Measurements from ENCODE around the gene GALNT9.
"Not testable (repeated sequence)": the region's sequence is repeated elsewhere in the genome, so short reads cannot be mapped to it uniquely, and the experiment has no call there.

DNA sequence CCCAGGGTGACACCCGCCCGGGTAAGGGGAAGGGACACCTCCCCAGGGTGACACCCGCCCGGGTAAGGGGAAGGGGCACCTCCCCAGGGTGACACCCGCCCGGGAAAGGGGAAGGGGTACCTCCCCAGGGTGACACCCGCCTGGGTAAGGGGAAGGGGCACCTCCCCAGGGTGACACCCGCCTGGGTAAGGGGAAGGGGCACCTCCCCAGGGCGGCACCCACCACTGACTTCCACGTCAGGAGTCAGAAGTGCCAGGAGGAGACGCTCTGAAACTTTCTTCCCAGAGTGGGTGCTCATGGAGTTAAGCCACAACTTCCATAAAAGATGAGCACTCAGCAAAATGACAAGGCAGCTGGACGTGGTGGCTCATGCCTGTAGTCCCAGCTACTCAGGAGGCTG is 109.6 kb downstream of the GALNT9 start:
- TF ChIP-seq, protein P1, sequence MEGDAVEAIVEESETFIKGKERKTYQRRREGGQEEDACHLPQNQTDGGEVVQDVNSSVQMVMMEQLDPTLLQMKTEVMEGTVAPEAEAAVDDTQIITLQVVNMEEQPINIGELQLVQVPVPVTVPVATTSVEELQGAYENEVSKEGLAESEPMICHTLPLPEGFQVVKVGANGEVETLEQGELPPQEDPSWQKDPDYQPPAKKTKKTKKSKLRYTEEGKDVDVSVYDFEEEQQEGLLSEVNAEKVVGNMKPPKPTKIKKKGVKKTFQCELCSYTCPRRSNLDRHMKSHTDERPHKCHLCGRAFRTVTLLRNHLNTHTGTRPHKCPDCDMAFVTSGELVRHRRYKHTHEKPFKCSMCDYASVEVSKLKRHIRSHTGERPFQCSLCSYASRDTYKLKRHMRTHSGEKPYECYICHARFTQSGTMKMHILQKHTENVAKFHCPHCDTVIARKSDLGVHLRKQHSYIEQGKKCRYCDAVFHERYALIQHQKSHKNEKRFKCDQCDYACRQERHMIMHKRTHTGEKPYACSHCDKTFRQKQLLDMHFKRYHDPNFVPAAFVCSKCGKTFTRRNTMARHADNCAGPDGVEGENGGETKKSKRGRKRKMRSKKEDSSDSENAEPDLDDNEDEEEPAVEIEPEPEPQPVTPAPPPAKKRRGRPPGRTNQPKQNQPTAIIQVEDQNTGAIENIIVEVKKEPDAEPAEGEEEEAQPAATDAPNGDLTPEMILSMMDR (conservative IDR thresholded peaks at IDR 0.05 in 1 of 2, IDR thresholded peaks at IDR 0.05 in 1 of 2; ENCODE audit: low read depth in 1 of 2, low read length in 2 of 2), result not testable (repeated sequence)
- TF ChIP-seq EZH2 (IDR thresholded peaks at IDR 0.05; ENCODE audit: low read length, missing control alignments), result not testable (repeated sequence)
